Mesenchymal stem cell (in vitro differentiated cells and primary cell): ENCODE data around the gene ZNF609.

ENCODE experiments used
- DNase-seq: peaks from one replicate; pipeline ENCODE4 v3.0.0-alpha.2; 2013
- H2AFZ ChIP-seq: one replicate; pipeline ENCODE4 v1.6.1; 2013; ENCODE audit warnings: low read depth, mild to moderate bottlenecking, control low read depth, inconsistent platforms, low read length, moderate library complexity
- H2AK5ac ChIP-seq: 2 replicates; pipeline ENCODE4 v1.6.1; 2013; ENCODE audit warnings: low read length, moderate library complexity, mild to moderate bottlenecking, inconsistent platforms; ENCODE audit not compliant: severe bottlenecking
- H2BK120ac ChIP-seq: one replicate; pipeline ENCODE4 v1.6.1; 2013; ENCODE audit warnings: low read depth, mild to moderate bottlenecking, inconsistent platforms, low read length, moderate library complexity
- H2BK12ac ChIP-seq, 2 experiments: one replicate each; pipeline ENCODE4 v1.6.1; 2013; ENCODE audit warnings: inconsistent platforms in 2 of 2, low read length in 2 of 2, mild to moderate bottlenecking in 2 of 2, moderate library complexity in 2 of 2, control low read depth in 1 of 2
- H2BK15ac ChIP-seq: one replicate; pipeline ENCODE4 v1.6.1; 2013; ENCODE audit warnings: mild to moderate bottlenecking, low read depth, inconsistent platforms; ENCODE audit not compliant: poor library complexity, severe bottlenecking
- H2BK5ac ChIP-seq: 2 replicates; pipeline ENCODE4 v1.6.1; 2013; ENCODE audit warnings: low read depth, mild to moderate bottlenecking, low read length, control low read depth, inconsistent platforms; ENCODE audit not compliant: poor library complexity, severe bottlenecking
- H3K14ac ChIP-seq, 2 experiments: one replicate each; pipeline ENCODE4 v1.6.1; 2013; ENCODE audit warnings: inconsistent platforms in 2 of 2, low read length in 2 of 2, control low read depth in 1 of 2, mild to moderate bottlenecking in 1 of 2, moderate library complexity in 1 of 2
- H3K18ac ChIP-seq, 2 experiments: one replicate each; pipeline ENCODE4 v1.6.1; 2013; ENCODE audit warnings: inconsistent platforms in 2 of 2, low read length in 2 of 2, control low read depth in 1 of 2, low read depth in 1 of 2, mild to moderate bottlenecking in 1 of 2
- H3K23ac ChIP-seq, 2 experiments: one replicate each; pipeline ENCODE4 v1.6.1; 2013; ENCODE audit warnings: inconsistent platforms in 2 of 2, low read length in 2 of 2, mild to moderate bottlenecking in 2 of 2, moderate library complexity in 2 of 2, control low read depth in 1 of 2
- H3K27ac ChIP-seq: 2 replicates; pipeline ENCODE4 v1.5.1; 2013; ENCODE audit warnings: mild to moderate bottlenecking, moderate library complexity, low read length, control low read depth, inconsistent platforms; ENCODE audit not compliant: poor library complexity, severe bottlenecking
- H3K27me3 ChIP-seq, 2 experiments: 2 replicates each; pipeline versions ENCODE4 v1.6.1 to v1.7.0; 2013; ENCODE audit warnings: low read length in 2 of 2, mild to moderate bottlenecking in 2 of 2, moderate library complexity in 2 of 2, control low read depth in 1 of 2, inconsistent platforms in 1 of 2; ENCODE audit not compliant: control insufficient read depth in 1 of 2, insufficient read depth in 1 of 2
- H3K36me3 ChIP-seq, 2 experiments: 2 replicates each; pipeline versions ENCODE4 v1.6.1 to v1.7.0; 2013; ENCODE audit warnings: low read length in 2 of 2, control low read depth in 1 of 2, inconsistent platforms in 1 of 2, low read depth in 1 of 2, mild to moderate bottlenecking in 1 of 2; ENCODE audit not compliant: insufficient read depth in 2 of 2, control insufficient read depth in 1 of 2
- H3K4ac ChIP-seq, 2 experiments: one replicate each; pipeline ENCODE4 v1.6.1; 2013; ENCODE audit warnings: inconsistent platforms in 2 of 2, low read length in 2 of 2, mild to moderate bottlenecking in 2 of 2, moderate library complexity in 2 of 2, control low read depth in 1 of 2, low read depth in 1 of 2
- H3K4me1 ChIP-seq: 2 replicates; pipeline ENCODE4 v1.6.1; 2013; ENCODE audit warnings: low read depth, low read length, control low read depth; ENCODE audit not compliant: control insufficient read depth, insufficient read depth
- H3K4me2 ChIP-seq: 2 replicates; pipeline ENCODE4 v1.6.1; 2013; ENCODE audit warnings: low read length, mild to moderate bottlenecking, inconsistent platforms; ENCODE audit not compliant: poor library complexity, severe bottlenecking
- H3K4me3 ChIP-seq, 2 experiments: 2 replicates each; pipeline versions ENCODE4 v1.5.1 to v1.7.0; 2013; ENCODE audit warnings: low read length in 2 of 2, mild to moderate bottlenecking in 2 of 2, control low read depth in 1 of 2, low read depth in 1 of 2; ENCODE audit not compliant: insufficient read depth in 1 of 2
- H3K79me1 ChIP-seq: replicated peaks from 2 replicates; pipeline ENCODE4 v1.6.1; 2013; ENCODE audit warnings: mild to moderate bottlenecking, control low read depth, low read length, inconsistent platforms; ENCODE audit not compliant: poor library complexity, severe bottlenecking
- H3K9ac ChIP-seq: 2 replicates; pipeline ENCODE4 v1.7.0; 2013; ENCODE audit warnings: mild to moderate bottlenecking, low read length, moderate library complexity
- H3K9me3 ChIP-seq: 2 replicates; pipeline ENCODE4 v1.7.0; 2013; ENCODE audit warnings: mild to moderate bottlenecking, low read length; ENCODE audit not compliant: control insufficient read depth
- H4K8ac ChIP-seq: one replicate; pipeline ENCODE4 v1.6.1; 2013; ENCODE audit warnings: inconsistent platforms, mild to moderate bottlenecking, low read length, moderate library complexity
- H4K91ac ChIP-seq: one replicate; pipeline ENCODE4 v1.6.1; 2013; ENCODE audit warnings: mild to moderate bottlenecking, low read length, inconsistent platforms
- WGBS: methylation state at CpG from one replicate; pipeline ENCODE4 v1.1.7; 2013; ENCODE audit warnings: mixed read lengths; 5-methylcytosine and 5-hydroxymethylcytosine counted together

The ZNF609 gene

DNA sequence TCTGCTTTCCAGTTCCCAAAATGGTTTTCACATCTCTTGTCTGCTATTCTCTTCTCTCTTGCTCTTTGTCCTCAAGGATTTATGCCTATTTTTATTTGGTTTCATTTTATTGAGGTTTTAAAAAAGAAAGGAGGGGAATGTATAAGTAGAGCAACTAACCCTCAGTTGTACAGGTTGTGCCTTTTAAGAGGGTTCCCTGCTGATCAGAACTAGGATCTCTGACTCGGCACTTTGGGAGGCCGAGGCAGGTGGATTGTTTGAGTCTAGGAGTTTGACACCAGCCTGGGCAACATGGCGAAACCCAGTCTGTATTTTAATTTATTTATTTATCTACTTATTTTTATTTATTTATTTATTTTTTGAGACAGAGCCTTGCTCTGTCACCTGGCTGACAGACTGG lies 123.6 kb downstream of the ZNF609 start:
- H4K91ac ChIP-seq, result no peak overlapping the region
- H3K79me1 ChIP-seq, result peaks cover 40% of the 10 kb centered on the region
- H3K9ac ChIP-seq, result no peak overlapping the region
- H3K4ac ChIP-seq, result no peak overlapping the region
- H4K8ac ChIP-seq, result no peak overlapping the region
- DNase-seq, result no peak
- H3K27ac ChIP-seq, result no peak overlapping the region
- H3K36me3 ChIP-seq, result peaks cover 0 to 11% of the 10 kb centered on the region in 2 experiments
- no peak overlapping the region for H3K4me2 ChIP-seq
- no peak overlapping the region for H2BK5ac ChIP-seq
- H3K14ac ChIP-seq, result no peak overlapping the region
- 100% methylated on average over 1 of the region's 3 CpGs for WGBS
- H3K23ac ChIP-seq, result no peak overlapping the region
- no peak overlapping the region for H2AK5ac ChIP-seq
- H3K4me1 ChIP-seq, result peaks cover 4% of the 10 kb centered on the region
- H3K18ac ChIP-seq, result no peak overlapping the region
- H2BK12ac ChIP-seq, result no peak overlapping the region
- no peak overlapping the region for H3K4me3 ChIP-seq
- no peaks in the 10 kb centered on the region for H3K27me3 ChIP-seq
- H2BK120ac ChIP-seq, result no peak overlapping the region
- H2BK15ac ChIP-seq, result no peak overlapping the region
- peaks cover 25% of the 10 kb centered on the region for H3K9me3 ChIP-seq
- H2AFZ ChIP-seq, result no peak overlapping the region

DNA sequence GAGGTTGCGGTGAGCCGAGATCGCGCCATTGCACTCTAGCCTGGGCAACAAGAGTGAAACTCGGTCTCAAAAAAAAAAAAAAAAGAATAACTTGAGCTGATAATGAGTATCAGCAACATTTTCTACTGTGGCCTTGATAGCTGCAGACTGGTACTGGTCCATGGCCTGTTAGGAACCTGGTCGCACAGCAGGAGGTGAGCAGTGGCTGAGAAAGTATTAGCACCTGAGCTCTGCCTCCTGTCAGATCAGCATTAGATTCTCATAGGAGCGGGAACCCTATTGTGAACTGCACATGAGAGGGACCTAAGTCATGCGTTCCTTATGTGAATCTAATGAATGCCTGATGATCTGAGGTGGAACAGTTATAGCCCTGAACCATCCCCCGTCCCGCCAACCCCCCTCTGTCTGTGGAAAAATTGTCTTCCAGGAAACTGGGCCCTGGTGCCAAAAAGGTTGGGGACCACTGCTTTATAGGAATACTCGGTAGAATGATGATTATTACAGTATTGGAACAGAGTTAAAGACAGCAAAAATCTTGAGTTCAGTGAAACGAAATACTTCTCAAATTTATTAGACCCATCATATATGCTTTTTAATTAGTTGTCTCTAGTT lies 126.0 kb downstream of the ZNF609 start:
- no peak overlapping the region for H2BK15ac ChIP-seq
- no peak overlapping the region for H3K23ac ChIP-seq
- H2BK12ac ChIP-seq, result no peak overlapping the region
- H3K9ac ChIP-seq, result no peak overlapping the region
- H3K79me1 ChIP-seq, result peaks cover 29% of the 10 kb centered on the region
- H3K4me3 ChIP-seq, result no peak overlapping the region
- peaks cover 0 to 6% of the 10 kb centered on the region in 2 experiments for H3K36me3 ChIP-seq
- H3K9me3 ChIP-seq, result peaks cover 9% of the 10 kb centered on the region
- H2AK5ac ChIP-seq, result no peak overlapping the region
- DNase-seq, result no peak
- H3K4ac ChIP-seq, result no peak overlapping the region
- WGBS, result 98% methylated on average over 10 of the region's 12 CpGs
- H3K4me1 ChIP-seq, result peaks cover 4% of the 10 kb centered on the region
- H2AFZ ChIP-seq, result no peak overlapping the region
- no peak overlapping the region for H3K18ac ChIP-seq
- H3K14ac ChIP-seq, result no peak overlapping the region
- no peaks in the 10 kb centered on the region for H3K27me3 ChIP-seq
- H3K27ac ChIP-seq, result no peak overlapping the region
- no peak overlapping the region for H2BK5ac ChIP-seq
- H4K91ac ChIP-seq, result no peak overlapping the region
- H2BK120ac ChIP-seq, result no peak overlapping the region
- no peak overlapping the region for H3K4me2 ChIP-seq
- no peak overlapping the region for H4K8ac ChIP-seq

DNA sequence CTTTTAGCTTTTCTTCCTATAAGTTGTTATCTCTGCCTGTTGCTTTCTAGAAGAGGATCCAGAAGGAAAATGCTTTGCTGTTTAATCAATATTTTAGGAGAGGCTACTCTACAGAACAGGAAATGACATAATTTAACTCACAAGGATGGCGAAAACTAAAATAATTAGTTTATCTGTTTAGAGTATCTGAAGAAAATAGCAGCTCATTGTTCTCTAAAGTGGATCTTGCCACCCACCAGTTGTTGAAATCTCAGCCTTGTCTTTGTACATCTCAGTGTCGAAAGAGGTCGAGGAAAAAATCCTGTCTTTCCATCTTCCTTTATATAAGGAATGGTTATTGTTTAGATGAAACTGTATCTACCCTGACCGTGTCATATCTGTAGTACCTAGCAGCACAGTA lies 126.6 kb downstream of the ZNF609 start:
- no peaks in the 10 kb centered on the region for H3K27me3 ChIP-seq
- H3K4me3 ChIP-seq, result no peak overlapping the region
- no peak overlapping the region for H2AFZ ChIP-seq
- no peak overlapping the region for H2BK5ac ChIP-seq
- H3K23ac ChIP-seq, result no peak overlapping the region
- no peak overlapping the region for H3K4ac ChIP-seq
- no peak overlapping the region for H2BK15ac ChIP-seq
- no peak overlapping the region for H2AK5ac ChIP-seq
- no peak overlapping the region for H3K14ac ChIP-seq
- peaks cover 3% of the 10 kb centered on the region for H3K9me3 ChIP-seq
- no peak overlapping the region for H3K27ac ChIP-seq
- 83% methylated on average over 2 of the region's 4 CpGs for WGBS
- no peak overlapping the region for H4K8ac ChIP-seq
- peaks cover 4% of the 10 kb centered on the region for H3K4me1 ChIP-seq
- no peak overlapping the region for H4K91ac ChIP-seq
- no peak overlapping the region for H3K18ac ChIP-seq
- H3K4me2 ChIP-seq, result no peak overlapping the region
- no peak overlapping the region for H2BK120ac ChIP-seq
- H3K9ac ChIP-seq, result no peak overlapping the region
- no peak overlapping the region for H2BK12ac ChIP-seq
- peaks cover 27% of the 10 kb centered on the region for H3K79me1 ChIP-seq
- DNase-seq, result no peak
- H3K36me3 ChIP-seq, result peaks cover 3% of the 10 kb centered on the region in 2 experiments

DNA sequence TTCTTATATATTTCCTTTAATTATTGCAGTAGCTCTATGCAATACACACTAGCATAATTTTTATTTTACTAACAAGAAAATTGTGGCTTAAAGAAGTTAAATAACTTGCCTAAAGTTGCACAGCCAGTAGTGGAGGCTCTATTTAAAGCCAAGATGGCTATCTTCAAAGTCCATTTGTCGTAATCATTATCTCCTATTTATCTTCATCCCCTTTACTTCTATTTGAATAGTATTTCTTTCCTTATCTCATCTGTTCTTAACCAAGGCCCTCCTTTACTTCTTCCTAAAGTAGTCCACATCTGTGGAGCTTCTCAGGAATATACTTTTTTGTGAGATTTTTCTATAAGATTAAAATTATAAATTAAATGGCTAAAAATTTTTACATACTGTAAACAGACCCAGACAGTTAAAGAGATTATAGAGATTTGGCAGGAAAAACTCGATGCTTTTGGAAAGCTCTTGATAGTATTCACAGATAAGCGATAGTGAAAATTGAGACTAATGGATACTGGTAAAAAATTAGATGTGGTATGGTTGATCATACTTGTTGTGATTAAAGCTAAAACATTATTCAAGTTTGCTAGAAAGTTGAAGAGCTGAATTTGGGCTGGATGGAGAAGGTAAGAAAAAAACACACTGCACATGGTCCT lies 129.2 kb downstream of the ZNF609 start:
- Histone ChIP-seq H2AFZ (no peak overlapping the region), H3K9me3 (no peaks in the 10 kb centered on the region), H3K4me2 (no peak overlapping the region), H2BK120ac (no peak overlapping the region), H3K18ac (no peak overlapping the region), H3K79me1 (peaks cover 27% of the 10 kb centered on the region), H3K27ac (no peak overlapping the region), H4K91ac (no peak overlapping the region), H2BK12ac (no peak overlapping the region), H3K23ac (no peak overlapping the region), H3K4me3 (no peak overlapping the region), H3K9ac (no peak overlapping the region), H4K8ac (no peak overlapping the region), H3K4me1 (peaks cover 4% of the 10 kb centered on the region), H3K14ac (no peak overlapping the region), H2AK5ac (no peak overlapping the region), H2BK5ac (no peak overlapping the region), H3K36me3 (peaks cover 0 to 3% of the 10 kb centered on the region in 2 experiments), H3K4ac (no peak overlapping the region), H2BK15ac (no peak overlapping the region), H3K27me3 (no peaks in the 10 kb centered on the region)
- no peak for DNase-seq
- 70% methylated on average over 3 of the region's 3 CpGs for WGBS
